GM21447 (cell line): Measurements from ENCODE around the gene OR10AD1.
"Not testable (repeated sequence)": the region's sequence is repeated elsewhere in the genome, so short reads cannot be mapped to it uniquely, and the experiment has no call there.

ENCODE experiments used
- ATAC-seq: cut with Tn5 transposase; IDR thresholded peaks from one replicate; pipeline ENCODE4 v1.9.1; 2021; ENCODE audit not compliant: unreplicated experiment

OR10AD1 gene

GRCh38 chr12:48163150-48163747, 39.8 kb downstream of the OR10AD1 start:
- no peak for ATAC-seq

GRCh38 chr12:48160807-48161206, 42.3 kb downstream of the OR10AD1 start:
- no peak for ATAC-seq

- no peak for ATAC-seq
These were observed 43.0 kb downstream of the OR10AD1 start for GRCh38 chr12:48160046-48160445.

- ATAC-seq: no peak
These were observed 45.2 kb downstream of the OR10AD1 start for GRCh38 chr12:48157889-48158370.

GRCh38 chr12:48157018-48157888, 45.8 kb downstream of the OR10AD1 start, which contains the start of gene ASB8:
TSS of gene ASB8 (minus strand) at chr12:48157515. CDS start at chr12:48153496, 4,019 bp downstream.
- peak; percentile 84 for ATAC-seq

- no peak for ATAC-seq
These were observed 46.5 kb downstream of the OR10AD1 start for GRCh38 chr12:48156652-48157017.

- ATAC-seq: not testable (repeated sequence)
These were observed 47.3 kb downstream of the OR10AD1 start for GRCh38 chr12:48155786-48156185.
